GM23338 (cell line): ENCODE results near the gene RNLS. TPM values are rescaled to one million over a fixed set of nuclear protein-coding genes. Genes with fewer than 3 reads are reported as not detected.

ENCODE experiments used
- ATAC-seq: fragments of 200-7000 bp; cut with Tn5 transposase; 3 replicates; pipeline ENCODE4 v1.9.1; 2020
- DNase-seq: peaks from one replicate; pipeline ENCODE4 v3.0.0-alpha.2; 2015; ENCODE audit warnings: low spot score
- H2AFZ ChIP-seq: fragments of 200-600 bp; sonication (generic); 2 replicates; pipeline ENCODE4 v1.8.0; 2016; ENCODE audit warnings: antibody characterized with exemption, mild to moderate bottlenecking, moderate library complexity
- H3F3A ChIP-seq: fragments of 200-600 bp; sonication (generic); replicated peaks from 2 replicates; pipeline ENCODE4 v1.8.0; 2017; ENCODE audit warnings: antibody characterized with exemption, mixed run types, low read depth
- H3K27ac ChIP-seq: fragments of 200-600 bp; sonication (generic); 2 replicates; pipeline ENCODE4 v1.6.1; 2016; ENCODE audit warnings: low read depth
- H3K27me3 ChIP-seq: fragments of 200-600 bp; sonication (generic); 2 replicates; pipeline ENCODE4 v1.8.0; 2016; ENCODE audit warnings: mild to moderate bottlenecking, mixed run types, moderate library complexity; ENCODE audit not compliant: insufficient read depth
- H3K36me3 ChIP-seq: fragments of 200-600 bp; sonication (generic); 2 replicates; pipeline ENCODE4 v1.8.0; 2016; ENCODE audit warnings: mild to moderate bottlenecking; ENCODE audit not compliant: insufficient read depth
- H3K4me1 ChIP-seq: fragments of 200-600 bp; sonication (generic); 2 replicates; pipeline ENCODE4 v1.8.0; 2016; ENCODE audit warnings: mild to moderate bottlenecking, moderate library complexity; ENCODE audit not compliant: insufficient read depth
- H3K4me2 ChIP-seq: fragments of 200-600 bp; sonication (generic); 2 replicates; pipeline ENCODE4 v1.7.1; 2017; ENCODE audit warnings: mixed run types
- H3K4me3 ChIP-seq: fragments of 200-600 bp; sonication (generic); 2 replicates; pipeline ENCODE4 v1.6.1; 2016; ENCODE audit warnings: mixed run types
- H3K79me2 ChIP-seq: fragments of 200-600 bp; sonication (generic); replicated peaks from 2 replicates; pipeline ENCODE4 v1.8.0; 2017; ENCODE audit warnings: mild to moderate bottlenecking; ENCODE audit not compliant: insufficient read depth
- H3K9me2 ChIP-seq: fragments of 200-600 bp; sonication (generic); 2 replicates; pipeline ENCODE4 v1.8.0; 2017; ENCODE audit not compliant: insufficient read depth
- H4K20me1 ChIP-seq: fragments of 200-600 bp; sonication (generic); replicated peaks from 2 replicates; pipeline ENCODE4 v1.8.0; 2017; ENCODE audit warnings: mild to moderate bottlenecking; ENCODE audit not compliant: insufficient read depth
- H3K27ac Mint-ChIP-seq: 2 replicates; pipeline ENCODE4 v1.8.0; 2020; ENCODE audit warnings: inconsistent platforms, mild to moderate bottlenecking, moderate library complexity, mixed read lengths
- H3K27me3 Mint-ChIP-seq: 3 replicates; pipeline ENCODE4 v1.8.0; 2022; ENCODE audit warnings: low read depth, mild to moderate bottlenecking, moderate library complexity, mixed read lengths, inconsistent platforms; ENCODE audit not compliant: insufficient read depth, poor library complexity
- H3K36me3 Mint-ChIP-seq: 3 replicates; pipeline ENCODE4 v1.8.0; 2021; ENCODE audit warnings: low read depth, mild to moderate bottlenecking, inconsistent platforms, moderate library complexity, mixed read lengths
- H3K4me1 Mint-ChIP-seq: 3 replicates; pipeline ENCODE4 v1.8.0; 2020; ENCODE audit warnings: mild to moderate bottlenecking, inconsistent platforms, mixed read lengths
- H3K4me3 Mint-ChIP-seq: 3 replicates; pipeline ENCODE4 v1.8.0; 2021; ENCODE audit warnings: moderate library complexity, mild to moderate bottlenecking, inconsistent platforms, mixed read lengths
- H3K9me3 Mint-ChIP-seq: 3 replicates; pipeline ENCODE4 v1.8.0; 2020; ENCODE audit warnings: moderate library complexity, mild to moderate bottlenecking, inconsistent platforms, mixed read lengths
- CREB1 ChIP-seq: fragments of 250-450 bp; sonication (Bioruptor Pico); IDR thresholded peaks from 2 replicates; pipeline ENCODE4 v1.5.0; 2020; ENCODE audit warnings: low read depth, mild to moderate bottlenecking, moderate library complexity
- CTCF ChIP-seq, 2 experiments: fragments of 200-600 bp in 1 of 2; sonication (generic) in 1 of 2; conservative IDR thresholded peaks; 2 replicates each; pipeline versions ENCODE4 v1.5.1 to v1.6.1; 2016 to 2017; ENCODE audit warnings: antibody characterized with exemption in 2 of 2, low read depth in 2 of 2, mild to moderate bottlenecking in 2 of 2, moderate library complexity in 1 of 2
- ETS1 ChIP-seq: IDR thresholded peaks from 2 replicates; pipeline ENCODE4 v1.6.1; 2016; ENCODE audit warnings: antibody characterized with exemption
- EZH2 ChIP-seq: fragments of 200-600 bp; sonication (generic); IDR thresholded peaks from one replicate; pipeline ENCODE4 v1.8.0; 2017; ENCODE audit warnings: antibody characterized with exemption, mild to moderate bottlenecking, low read depth; ENCODE audit not compliant: unreplicated experiment
- EZH2phosphoT487 ChIP-seq: fragments of 200-600 bp; sonication (generic); IDR thresholded peaks from one replicate; pipeline ENCODE4 v1.8.1; 2018; ENCODE audit warnings: antibody characterized with exemption; ENCODE audit not compliant: unreplicated experiment
- JUNB ChIP-seq: IDR thresholded peaks from one replicate; pipeline ENCODE4 v1.6.1; 2016; ENCODE audit warnings: antibody characterized with exemption; ENCODE audit not compliant: unreplicated experiment
- NANOG ChIP-seq: IDR thresholded peaks from 2 replicates; pipeline ENCODE4 v1.6.1; 2016; ENCODE audit warnings: antibody characterized with exemption, borderline replicate concordance
- POLR2AphosphoS5 ChIP-seq: IDR thresholded peaks from 2 replicates; pipeline ENCODE4 v1.6.1; 2016; ENCODE audit warnings: antibody characterized with exemption, low read depth
- REST ChIP-seq: IDR thresholded peaks from one replicate; pipeline ENCODE4 v1.6.1; 2018; ENCODE audit warnings: antibody characterized with exemption; ENCODE audit not compliant: unreplicated experiment
- STAT1 ChIP-seq: IDR thresholded peaks from one replicate; pipeline ENCODE4 v1.6.1; 2016; ENCODE audit warnings: antibody characterized with exemption; ENCODE audit not compliant: unreplicated experiment
- ZNF114 ChIP-seq: fragments of 250-450 bp; sonication (Bioruptor Pico); IDR thresholded peaks from 2 replicates; pipeline ENCODE4 v1.5.0; 2020; ENCODE audit warnings: mild to moderate bottlenecking, moderate library complexity
- ZNF331 ChIP-seq: fragments of 250-450 bp; sonication (Bioruptor Pico); IDR thresholded peaks from 2 replicates; pipeline ENCODE4 v1.5.0; 2020; ENCODE audit warnings: low read depth, mild to moderate bottlenecking, moderate library complexity
- polyA plus RNA-seq: library from polyadenylated mRNA; unstranded; fragments of >200 nt; fragmentation: Nextera tagmentation; extraction: Ambion mirVana; gene quantifications from 2 replicates; pipeline ENCODE4 v1.2.1, GENCODE V29; 2016
- total RNA-seq: library from RNA; depleted of rRNA; stranded (reverse); fragments of >200 nt; shearing (Covaris generic); gene quantifications from 2 replicates; pipeline ENCODE4 v1.2.3, GENCODE V29; 2014
- TF ChIP-seq, protein P1 (sequence below): fragments of 250-450 bp; sonication (Bioruptor Pico); IDR thresholded peaks from 2 replicates; pipeline ENCODE4 v1.5.0; 2020; ENCODE audit warnings: mild to moderate bottlenecking, moderate library complexity

Gene RNLS
- total and polyA plus RNA-seq, 2 experiments from 2014 or later: 8.8 to 15.2 TPM

DNA sequence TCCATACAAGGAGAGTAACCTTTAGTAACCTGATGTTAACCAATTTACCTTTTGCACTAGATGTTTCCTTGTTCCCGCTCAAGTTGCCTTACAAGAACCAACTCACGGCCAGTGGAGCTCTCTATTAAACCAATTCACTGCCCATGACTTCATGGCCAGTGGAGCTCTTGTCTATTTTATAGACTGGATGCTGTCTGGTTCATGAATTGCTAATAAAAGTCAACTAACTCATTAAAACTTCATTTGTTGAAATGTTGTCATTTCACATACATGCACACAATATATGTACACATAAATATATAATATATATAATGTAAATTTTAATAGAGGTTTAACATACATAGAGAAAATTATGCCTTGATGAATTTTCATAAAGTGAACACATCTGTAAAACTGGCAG lies 216.3 kb downstream of the RNLS start:
- no peaks in the 10 kb centered on the region for H3K36me3 Mint-ChIP-seq
- no peak overlapping the region for H3K4me3 Mint-ChIP-seq
- no peaks in the 10 kb centered on the region for H3K4me1 Mint-ChIP-seq
- no peak overlapping the region for H3K4me3 ChIP-seq
- H3K9me3 Mint-ChIP-seq: no peaks in the 10 kb centered on the region
- no peak overlapping the region for H3K27ac Mint-ChIP-seq
- DNase-seq (no peak), ATAC-seq (no peak)
- no peaks in the 10 kb centered on the region for H3K79me2 ChIP-seq
- H3K9me2 ChIP-seq: no peaks in the 10 kb centered on the region
- no peaks in the 10 kb centered on the region for H3K4me1 ChIP-seq
- no peaks in the 10 kb centered on the region for H3K36me3 ChIP-seq
- H4K20me1 ChIP-seq: no peaks in the 10 kb centered on the region
- no peak overlapping the region for H3K27ac ChIP-seq
- H3K4me2 ChIP-seq: no peak overlapping the region
- TF ChIP-seq REST (no peak), ETS1 (no peak), CTCF (conservative IDR thresholded peaks at IDR 0.05; ENCODE audit: low read depth in 2 of 2) (no peak), JUNB (no peak), NANOG (no peak), EZH2phosphoT487 (no peak), STAT1 (no peak), ZNF114 (CRISPR knock-in tag) (no peak), CREB1 (no peak), POLR2AphosphoS5 (no peak), ZNF331 (CRISPR knock-in tag) (no peak), EZH2 (no peak)
- TF ChIP-seq, protein P1, sequence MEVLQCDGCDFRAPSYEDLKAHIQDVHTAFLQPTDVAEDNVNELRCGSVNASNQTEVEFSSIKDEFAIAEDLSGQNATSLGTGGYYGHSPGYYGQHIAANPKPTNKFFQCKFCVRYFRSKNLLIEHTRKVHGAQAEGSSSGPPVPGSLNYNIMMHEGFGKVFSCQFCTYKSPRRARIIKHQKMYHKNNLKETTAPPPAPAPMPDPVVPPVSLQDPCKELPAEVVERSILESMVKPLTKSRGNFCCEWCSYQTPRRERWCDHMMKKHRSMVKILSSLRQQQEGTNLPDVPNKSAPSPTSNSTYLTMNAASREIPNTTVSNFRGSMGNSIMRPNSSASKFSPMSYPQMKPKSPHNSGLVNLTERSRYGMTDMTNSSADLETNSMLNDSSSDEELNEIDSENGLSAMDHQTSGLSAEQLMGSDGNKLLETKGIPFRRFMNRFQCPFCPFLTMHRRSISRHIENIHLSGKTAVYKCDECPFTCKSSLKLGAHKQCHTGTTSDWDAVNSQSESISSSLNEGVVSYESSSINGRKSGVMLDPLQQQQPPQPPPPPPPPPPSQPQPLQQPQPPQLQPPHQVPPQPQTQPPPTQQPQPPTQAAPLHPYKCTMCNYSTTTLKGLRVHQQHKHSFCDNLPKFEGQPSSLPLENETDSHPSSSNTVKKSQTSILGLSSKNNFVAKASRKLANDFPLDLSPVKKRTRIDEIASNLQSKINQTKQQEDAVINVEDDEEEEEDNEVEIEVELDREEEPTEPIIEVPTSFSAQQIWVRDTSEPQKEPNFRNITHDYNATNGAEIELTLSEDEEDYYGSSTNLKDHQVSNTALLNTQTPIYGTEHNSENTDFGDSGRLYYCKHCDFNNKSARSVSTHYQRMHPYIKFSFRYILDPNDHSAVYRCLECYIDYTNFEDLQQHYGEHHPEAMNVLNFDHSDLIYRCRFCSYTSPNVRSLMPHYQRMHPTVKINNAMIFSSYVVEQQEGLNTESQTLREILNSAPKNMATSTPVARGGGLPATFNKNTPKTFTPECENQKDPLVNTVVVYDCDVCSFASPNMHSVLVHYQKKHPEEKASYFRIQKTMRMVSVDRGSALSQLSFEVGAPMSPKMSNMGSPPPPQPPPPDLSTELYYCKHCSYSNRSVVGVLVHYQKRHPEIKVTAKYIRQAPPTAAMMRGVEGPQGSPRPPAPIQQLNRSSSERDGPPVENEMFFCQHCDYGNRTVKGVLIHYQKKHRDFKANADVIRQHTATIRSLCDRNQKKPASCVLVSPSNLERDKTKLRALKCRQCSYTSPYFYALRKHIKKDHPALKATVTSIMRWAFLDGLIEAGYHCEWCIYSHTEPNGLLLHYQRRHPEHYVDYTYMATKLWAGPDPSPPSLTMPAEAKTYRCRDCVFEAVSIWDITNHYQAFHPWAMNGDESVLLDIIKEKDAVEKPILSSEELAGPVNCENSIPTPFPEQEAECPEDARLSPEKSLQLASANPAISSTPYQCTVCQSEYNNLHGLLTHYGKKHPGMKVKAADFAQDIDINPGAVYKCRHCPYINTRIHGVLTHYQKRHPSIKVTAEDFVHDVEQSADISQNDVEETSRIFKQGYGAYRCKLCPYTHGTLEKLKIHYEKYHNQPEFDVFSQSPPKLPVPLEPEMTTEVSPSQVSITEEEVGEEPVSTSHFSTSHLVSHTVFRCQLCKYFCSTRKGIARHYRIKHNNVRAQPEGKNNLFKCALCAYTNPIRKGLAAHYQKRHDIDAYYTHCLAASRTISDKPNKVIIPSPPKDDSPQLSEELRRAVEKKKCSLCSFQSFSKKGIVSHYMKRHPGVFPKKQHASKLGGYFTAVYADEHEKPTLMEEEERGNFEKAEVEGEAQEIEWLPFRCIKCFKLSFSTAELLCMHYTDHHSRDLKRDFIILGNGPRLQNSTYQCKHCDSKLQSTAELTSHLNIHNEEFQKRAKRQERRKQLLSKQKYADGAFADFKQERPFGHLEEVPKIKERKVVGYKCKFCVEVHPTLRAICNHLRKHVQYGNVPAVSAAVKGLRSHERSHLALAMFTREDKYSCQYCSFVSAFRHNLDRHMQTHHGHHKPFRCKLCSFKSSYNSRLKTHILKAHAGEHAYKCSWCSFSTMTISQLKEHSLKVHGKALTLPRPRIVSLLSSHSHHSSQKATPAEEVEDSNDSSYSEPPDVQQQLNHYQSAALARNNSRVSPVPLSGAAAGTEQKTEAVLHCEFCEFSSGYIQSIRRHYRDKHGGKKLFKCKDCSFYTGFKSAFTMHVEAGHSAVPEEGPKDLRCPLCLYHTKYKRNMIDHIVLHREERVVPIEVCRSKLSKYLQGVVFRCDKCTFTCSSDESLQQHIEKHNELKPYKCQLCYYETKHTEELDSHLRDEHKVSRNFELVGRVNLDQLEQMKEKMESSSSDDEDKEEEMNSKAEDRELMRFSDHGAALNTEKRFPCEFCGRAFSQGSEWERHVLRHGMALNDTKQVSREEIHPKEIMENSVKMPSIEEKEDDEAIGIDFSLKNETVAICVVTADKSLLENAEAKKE (CRISPR knock-in tag): no peak
- peaks cover 1% of the 10 kb centered on the region for H3K27me3 Mint-ChIP-seq
- no peak overlapping the region for H2AFZ ChIP-seq
- H3K27me3 ChIP-seq: no peaks in the 10 kb centered on the region
- no peaks in the 10 kb centered on the region for H3F3A ChIP-seq
